ENCODE data around the gene GRID1. TPM values are rescaled to one million over a fixed set of nuclear protein-coding genes. Genes with fewer than 3 reads are reported as not detected.
"Not testable (repeated sequence)": the region's sequence is repeated elsewhere in the genome, so short reads cannot be mapped to it uniquely, and the experiment has no call there.

Gene GRID1
- total RNA-seq, 3 donors from 2014 or later: 2.3 to 8.5 (median 5.9) TPM

- H3K27ac ChIP-seq: no peak overlapping the region
- intact Hi-C loops (cut with DNase I; ENCODE audit: low total_unique reads): no loop called here
- peaks cover 3 to 16% of the 10 kb centered on the region in 2 donors for H3K27me3 ChIP-seq
- no peaks in the 10 kb centered on the region for H3K36me3 ChIP-seq
- no peaks in the 10 kb centered on the region for H3K9me3 ChIP-seq
- H3K4me3 ChIP-seq: no peak overlapping the region
- no peaks in the 10 kb centered on the region for H3K4me1 ChIP-seq
- no peak for DNase-seq (ENCODE audit: low spot score in 2 of 2)
- no peak for TF ChIP-seq CTCF (IDR thresholded peaks at IDR 0.05)
- TF ChIP-seq POLR2A (IDR thresholded peaks at IDR 0.05): no peak
- TF ChIP-seq POLR2AphosphoS5 (IDR thresholded peaks at IDR 0.05): no peak
These were observed 24.7 kb upstream of the GRID1 start for GRCh38 chr10:86391236-86391840.

DNA sequence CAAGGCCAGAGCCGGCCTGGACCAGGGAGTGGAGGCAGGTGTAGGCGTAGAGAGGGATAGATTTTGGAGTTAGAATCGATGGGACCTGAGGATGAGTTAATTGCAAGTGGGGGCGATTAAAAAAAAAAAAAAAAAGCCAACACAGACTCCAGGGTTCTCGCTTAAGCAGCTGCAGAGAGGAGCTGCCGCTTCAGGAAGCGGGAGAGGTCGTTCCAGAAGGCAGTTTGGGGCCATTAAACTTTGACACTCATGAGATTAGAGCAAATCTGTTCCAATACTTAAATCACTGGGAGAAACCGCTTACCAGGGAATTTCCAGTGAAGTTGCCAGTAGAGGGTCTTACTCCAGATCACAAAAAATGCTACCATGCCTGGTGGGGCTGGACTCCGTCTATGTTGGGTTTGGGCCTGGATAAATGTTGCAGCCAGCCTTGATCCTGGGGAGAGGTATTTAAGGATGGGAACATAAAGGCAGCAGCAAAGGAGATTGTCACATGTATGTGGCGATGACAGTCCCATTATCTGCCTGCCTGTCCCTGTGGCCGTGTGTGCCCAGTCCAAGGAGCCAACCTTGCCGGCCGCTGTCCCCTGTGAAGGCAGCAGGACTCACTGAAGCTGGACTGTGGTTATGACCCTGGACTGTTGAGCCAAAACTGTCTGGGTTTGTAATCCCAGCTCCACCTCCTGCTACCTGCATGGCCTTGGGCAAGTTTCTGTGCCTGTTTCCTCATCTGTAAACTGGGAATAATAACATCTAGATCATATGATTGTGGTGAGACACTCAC, 23.9 kb upstream of the GRID1 start:
- Histone ChIP-seq H3K27ac (no peak overlapping the region), H3K4me3 (no peak overlapping the region), H3K9me3 (no peaks in the 10 kb centered on the region), H3K27me3 (peaks cover 3 to 16% of the 10 kb centered on the region in 2 donors), H3K4me1 (no peaks in the 10 kb centered on the region), H3K36me3 (no peaks in the 10 kb centered on the region)
- no peak for TF ChIP-seq CTCF (IDR thresholded peaks at IDR 0.05)
- no peak for TF ChIP-seq POLR2AphosphoS5 (IDR thresholded peaks at IDR 0.05)
- TF ChIP-seq POLR2A (IDR thresholded peaks at IDR 0.05): no peak
- peak in 1 of 2 donors; percentile 34 for DNase-seq (ENCODE audit: low spot score in 2 of 2)
- intact Hi-C loops (cut with DNase I; ENCODE audit: low total_unique reads): no loop called here

GRCh38 chr10:86389441-86390193, 23.0 kb upstream of the GRID1 start:
- no peaks in the 10 kb centered on the region for H3K36me3 ChIP-seq
- DNase-seq (ENCODE audit: low spot score in 2 of 2): no peak
- intact Hi-C loops (cut with DNase I; ENCODE audit: low total_unique reads): no loop called here
- H3K9me3 ChIP-seq: no peaks in the 10 kb centered on the region
- H3K27me3 ChIP-seq: peaks cover 3 to 16% of the 10 kb centered on the region in 2 donors
- H3K4me3 ChIP-seq: peak overlapping the region in 2 of 3 donors; percentile 39 to 50
- no peak overlapping the region for H3K27ac ChIP-seq
- H3K4me1 ChIP-seq: no peaks in the 10 kb centered on the region
- TF ChIP-seq POLR2AphosphoS5 (IDR thresholded peaks at IDR 0.05) (no peak), CTCF (IDR thresholded peaks at IDR 0.05) (no peak), POLR2A (IDR thresholded peaks at IDR 0.05) (no peak)

DNA sequence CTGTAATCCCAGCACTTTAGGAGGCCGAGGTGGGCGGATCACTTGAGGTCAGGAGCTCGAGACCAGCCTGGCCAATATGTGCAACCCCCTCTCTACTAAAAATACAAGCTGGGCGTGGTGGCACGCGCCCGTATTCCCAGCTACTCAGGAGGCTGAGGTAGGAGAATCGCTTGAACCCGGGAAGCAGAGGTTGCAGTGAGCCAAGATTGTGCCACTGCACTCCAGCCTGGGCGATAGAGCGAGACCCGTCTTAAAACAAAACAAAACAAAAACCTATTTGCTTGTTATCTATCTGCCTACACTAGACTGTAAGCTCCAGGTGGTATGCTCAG, 22.5 kb upstream of the GRID1 start:
- Histone ChIP-seq H3K27me3 (peaks cover 3 to 16% of the 10 kb centered on the region in 2 donors), H3K4me3 (peak overlapping the region in 2 of 3 donors; percentile 39 to 50)
- peak in 1 of 2 donors; percentile 5 for DNase-seq (ENCODE audit: low spot score in 2 of 2)
- H3K36me3 ChIP-seq; H3K27ac ChIP-seq; intact Hi-C loops (cut with DNase I; ENCODE audit: low total_unique reads); H3K4me1 ChIP-seq; H3K9me3 ChIP-seq: not testable (repeated sequence)

- no peak overlapping the region for H3K27ac ChIP-seq
- intact Hi-C loops (cut with DNase I; ENCODE audit: low total_unique reads): no loop called here
- DNase-seq (ENCODE audit: low spot score in 2 of 2): peak in 1 of 2 donors; percentile 8
- peaks cover 3 to 16% of the 10 kb centered on the region in 2 donors for H3K27me3 ChIP-seq
- H3K36me3 ChIP-seq: no peaks in the 10 kb centered on the region
- no peaks in the 10 kb centered on the region for H3K9me3 ChIP-seq
- no peak overlapping the region for H3K4me3 ChIP-seq
- no peak for TF ChIP-seq CTCF (IDR thresholded peaks at IDR 0.05)
- TF ChIP-seq POLR2A (IDR thresholded peaks at IDR 0.05): no peak
- TF ChIP-seq POLR2AphosphoS5 (IDR thresholded peaks at IDR 0.05): no peak
- no peaks in the 10 kb centered on the region for H3K4me1 ChIP-seq
These were observed 21.6 kb upstream of the GRID1 start for GRCh38 chr10:86388119-86388704.

All from breast epithelium (tissue), 4 donors.